Mammary epithelial cell (primary cell): ENCODE measurements around the gene ASCL4.

Experiments used
- CTCF ChIP-seq, 2 donors: IDR thresholded peaks in 1 of 2; conservative IDR thresholded peaks in 1 of 2; 2 replicates each; pipeline ENCODE4 v1.5.1; 2011 to 2012; ENCODE audit warnings: inconsistent platforms in 2 of 2, low read length in 2 of 2, mild to moderate bottlenecking in 2 of 2, control low read depth in 1 of 2, low read depth in 1 of 2; ENCODE audit not compliant: insufficient read depth in 1 of 2; ENCODE audit errors: extremely low read depth in 1 of 2
- EZH2 ChIP-seq: IDR thresholded peaks from 2 replicates; pipeline ENCODE4 v1.6.1; 2012; ENCODE audit warnings: low read length, inconsistent platforms, borderline replicate concordance

GRCh38 chr12:107788281-107788680, 13.8 kb downstream of the ASCL4 start:
- TF ChIP-seq EZH2 (no peak), CTCF (conservative IDR thresholded peaks at IDR 0.05 in 1 of 2, IDR thresholded peaks at IDR 0.05 in 1 of 2; ENCODE audit: extremely low read depth in 1 of 2, insufficient read depth in 1 of 2, low read depth in 1 of 2, low read length in 2 of 2) (no peak)
